Skeletal muscle tissue (tissue), 4 donors: Measurements from ENCODE around the gene COBLL1. TPM values are rescaled to one million over a fixed set of nuclear protein-coding genes. Genes with fewer than 3 reads are reported as not detected.

Source experiments
- H3K27ac ChIP-seq: one replicate; pipeline ENCODE4 v1.7.0; 2013; ENCODE audit warnings: mild to moderate bottlenecking, low read depth, low read length, inconsistent platforms
- H3K27me3 ChIP-seq, 3 donors: one replicate each; pipeline ENCODE4 v1.7.0; 2013; ENCODE audit warnings: low read length in 3 of 3; ENCODE audit not compliant: control insufficient read depth in 3 of 3, insufficient read depth in 3 of 3
- H3K36me3 ChIP-seq, 3 donors: one replicate each; pipeline ENCODE4 v1.7.0; 2013; ENCODE audit warnings: low read length in 3 of 3; ENCODE audit not compliant: control insufficient read depth in 3 of 3, insufficient read depth in 3 of 3
- H3K4me1 ChIP-seq, 3 donors: one replicate each; pipeline ENCODE4 v1.7.0; 2013; ENCODE audit warnings: low read length in 3 of 3, mild to moderate bottlenecking in 3 of 3; ENCODE audit not compliant: control insufficient read depth in 3 of 3, insufficient read depth in 3 of 3
- H3K4me3 ChIP-seq, 3 donors: one replicate each; pipeline ENCODE4 v1.7.0; 2013; ENCODE audit warnings: low read length in 3 of 3
- H3K9ac ChIP-seq, 3 donors: one replicate each; pipeline ENCODE4 v1.7.0; 2013; ENCODE audit warnings: low read length in 3 of 3, mild to moderate bottlenecking in 3 of 3, moderate library complexity in 2 of 3, low read depth in 1 of 3
- H3K9me3 ChIP-seq, 3 donors: one replicate each; pipeline ENCODE4 v1.7.0; 2013; ENCODE audit warnings: low read length in 3 of 3; ENCODE audit not compliant: control insufficient read depth in 3 of 3
- total RNA-seq: library from RNA; depleted of rRNA; stranded (reverse); fragments of >200 nt; gene quantifications from one replicate; pipeline ENCODE4 v1.2.3, GENCODE V29; 2014
- donor health status: Osteomylitis.

The COBLL1 gene
- total RNA-seq, 1 donor from 2014 or later: 11.0 TPM

DNA sequence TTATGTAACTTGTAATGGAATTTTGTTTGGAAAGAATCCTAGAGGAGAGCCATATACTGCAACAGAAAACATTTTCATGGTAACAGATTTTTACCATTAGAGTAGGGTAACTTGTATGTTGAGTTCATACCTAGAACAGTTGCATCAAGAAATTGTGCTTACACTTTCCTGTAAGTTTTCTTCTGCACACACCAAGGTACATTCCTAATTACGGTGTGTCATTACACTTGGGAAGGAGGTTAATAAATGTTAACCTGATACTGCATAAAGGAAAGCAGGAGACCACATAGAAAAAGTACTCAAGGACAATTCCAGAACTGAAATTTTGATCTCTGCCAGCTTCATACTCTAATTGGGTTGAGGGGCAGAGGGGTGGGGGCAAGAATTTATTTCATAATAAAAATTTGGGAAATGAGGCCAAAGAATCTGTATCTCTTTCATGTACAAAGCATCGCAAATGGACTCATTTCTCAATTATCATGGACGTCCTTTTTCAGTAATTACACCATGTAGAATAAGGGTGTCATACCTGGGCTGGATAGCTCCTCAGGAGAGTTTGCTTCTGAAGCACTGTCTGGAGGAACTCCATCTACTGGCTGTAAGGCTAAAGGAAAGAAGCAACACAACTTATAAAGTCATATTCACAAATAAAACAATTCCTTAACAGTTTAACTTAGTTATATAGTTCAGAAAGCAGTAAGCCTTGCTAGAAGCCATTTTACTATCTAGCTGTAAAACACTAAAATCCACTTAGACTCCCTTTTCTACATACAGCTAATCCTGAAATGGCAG is 137.5 kb downstream of the COBLL1 start:
- Histone ChIP-seq H3K9ac (no peak overlapping the region), H3K4me1 (no peaks in the 10 kb centered on the region), H3K4me3 (no peak overlapping the region), H3K36me3 (peaks cover 0 to 1% (median 0%) of the 10 kb centered on the region in 3 donors), H3K27me3 (no peaks in the 10 kb centered on the region), H3K9me3 (no peaks in the 10 kb centered on the region), H3K27ac (no peak overlapping the region)

DNA sequence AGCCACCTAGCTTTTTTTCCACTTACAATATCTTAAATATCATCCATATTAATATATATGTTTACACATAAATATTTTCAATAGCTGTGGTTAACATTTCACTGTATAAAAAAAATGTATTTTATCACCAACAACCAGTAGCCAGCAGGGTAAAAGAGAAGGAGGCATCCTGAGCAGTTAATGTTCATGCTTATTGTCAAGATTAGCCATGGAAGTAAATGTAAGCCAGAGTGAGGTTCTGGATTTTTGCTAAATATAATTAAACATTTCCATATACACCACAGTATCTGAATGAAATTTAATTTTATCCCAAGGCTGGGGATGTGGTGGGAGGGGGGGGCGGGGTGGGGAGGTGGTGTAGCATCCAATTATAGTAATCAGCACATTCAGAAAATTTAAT is 140.1 kb downstream of the COBLL1 start:
- Histone ChIP-seq H3K9ac (no peak overlapping the region), H3K27ac (no peak overlapping the region), H3K36me3 (peaks cover 0 to 3% (median 0%) of the 10 kb centered on the region in 3 donors), H3K4me1 (no peaks in the 10 kb centered on the region), H3K4me3 (no peak overlapping the region), H3K9me3 (no peaks in the 10 kb centered on the region), H3K27me3 (no peaks in the 10 kb centered on the region)

DNA sequence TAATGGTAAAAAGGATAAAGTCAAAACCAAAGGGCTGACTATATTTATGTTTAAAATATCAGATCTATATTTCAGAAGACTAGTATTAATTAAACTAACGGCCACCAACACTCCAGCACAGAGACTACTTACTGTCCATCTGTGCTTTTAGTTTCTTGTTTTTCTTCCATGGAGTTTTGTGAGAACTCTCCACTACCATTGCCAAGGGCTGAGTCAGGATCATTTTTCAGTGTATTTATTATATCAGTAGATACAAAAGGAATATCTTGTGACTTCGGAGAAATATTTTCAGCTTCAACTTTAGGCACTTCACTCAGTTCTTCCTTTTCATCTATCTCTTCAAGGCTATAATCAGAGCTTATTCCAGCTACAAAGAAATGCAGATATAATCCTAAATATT is 141.2 kb downstream of the COBLL1 start:
- Histone ChIP-seq H3K4me3 (no peak overlapping the region), H3K27ac (no peak overlapping the region), H3K27me3 (no peaks in the 10 kb centered on the region), H3K36me3 (peaks cover 0 to 3% (median 0%) of the 10 kb centered on the region in 3 donors), H3K4me1 (no peaks in the 10 kb centered on the region), H3K9me3 (no peaks in the 10 kb centered on the region), H3K9ac (no peak overlapping the region)

DNA sequence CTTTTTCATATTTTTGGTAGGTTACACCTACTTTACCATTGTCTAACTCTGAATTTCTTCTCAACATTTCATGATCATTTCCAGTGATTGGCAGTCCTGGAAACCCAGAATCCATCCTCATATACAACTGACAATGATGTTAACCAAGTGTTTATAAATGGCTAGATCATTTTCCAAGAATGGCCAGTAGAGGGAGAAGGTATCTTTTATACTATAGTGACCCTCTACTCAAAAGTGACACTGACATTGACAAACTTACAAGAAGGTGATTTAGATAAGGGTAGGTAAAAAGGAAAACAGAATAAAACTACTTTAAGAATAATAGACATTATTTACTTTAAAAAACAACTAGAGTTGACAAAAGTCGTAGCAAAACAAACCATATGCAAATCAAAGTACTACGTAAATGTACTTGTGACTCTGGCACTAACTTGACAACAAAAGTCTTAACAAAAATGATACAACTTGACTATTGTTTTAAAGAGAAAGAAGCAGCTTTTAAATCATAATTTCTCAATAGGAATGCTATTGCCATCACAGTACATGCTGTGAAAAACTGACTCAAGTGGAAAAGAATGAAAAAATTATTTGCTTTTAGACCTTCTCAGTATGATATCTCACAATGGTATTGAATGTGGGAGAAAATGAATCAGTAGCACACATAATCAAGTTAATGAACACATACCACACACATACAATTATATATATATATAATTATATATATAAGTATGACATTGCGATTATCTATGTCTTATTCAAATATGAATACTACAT is 143.7 kb downstream of the COBLL1 start:
- no peaks in the 10 kb centered on the region for H3K27me3 ChIP-seq
- H3K36me3 ChIP-seq: peaks cover 0 to 3% (median 3%) of the 10 kb centered on the region in 3 donors
- no peak overlapping the region for H3K4me3 ChIP-seq
- H3K9ac ChIP-seq: no peak overlapping the region
- no peaks in the 10 kb centered on the region for H3K4me1 ChIP-seq
- H3K27ac ChIP-seq: no peak overlapping the region
- no peaks in the 10 kb centered on the region for H3K9me3 ChIP-seq

DNA sequence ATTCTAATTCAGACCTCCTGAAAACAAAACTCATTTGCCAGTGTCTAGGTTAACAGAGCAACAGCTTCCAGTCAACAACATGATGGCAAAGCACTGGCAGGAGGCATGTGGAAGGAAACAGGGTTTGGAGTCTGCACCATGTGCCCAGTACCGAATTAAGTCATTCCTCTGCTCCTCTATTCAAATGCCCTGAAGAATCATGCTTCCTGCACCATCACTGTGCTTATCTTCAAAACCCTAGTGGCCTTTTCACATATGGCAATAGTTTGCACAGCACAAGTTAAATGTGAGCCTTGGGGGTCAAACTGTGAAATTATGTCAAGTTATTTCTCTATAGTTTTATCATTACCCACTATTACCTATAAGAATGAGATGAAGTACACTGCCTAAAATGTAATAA is 145.0 kb downstream of the COBLL1 start:
- Histone ChIP-seq H3K27me3 (no peaks in the 10 kb centered on the region), H3K4me1 (no peaks in the 10 kb centered on the region), H3K9me3 (no peaks in the 10 kb centered on the region), H3K36me3 (peaks cover 0 to 4% (median 3%) of the 10 kb centered on the region in 3 donors), H3K9ac (no peak overlapping the region), H3K4me3 (no peak overlapping the region), H3K27ac (no peak overlapping the region)

DNA sequence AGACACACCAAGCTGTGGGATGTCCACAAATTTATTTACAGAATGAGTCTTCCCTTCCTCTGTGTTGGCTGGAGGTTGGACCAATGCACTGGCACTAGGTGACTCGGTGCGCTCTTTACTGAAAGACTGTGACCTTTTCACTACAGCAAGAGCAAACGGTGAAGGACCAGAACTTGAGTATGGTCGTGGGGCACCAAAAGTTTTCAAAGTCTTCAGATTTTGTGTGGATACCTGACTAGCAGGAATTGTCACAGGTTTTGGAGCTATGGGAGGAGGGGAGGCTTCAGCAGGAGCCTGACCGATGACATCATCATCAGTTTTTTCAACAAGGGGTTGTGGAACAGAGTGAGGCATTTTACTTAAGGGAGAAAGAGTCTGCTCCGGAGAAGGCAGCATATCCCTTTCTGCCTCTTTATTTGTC is 147.3 kb downstream of the COBLL1 start:
- Histone ChIP-seq H3K4me3 (no peak overlapping the region), H3K36me3 (peaks cover 0 to 12% (median 6%) of the 10 kb centered on the region in 3 donors), H3K9me3 (no peaks in the 10 kb centered on the region), H3K27me3 (no peaks in the 10 kb centered on the region), H3K9ac (no peak overlapping the region), H3K4me1 (no peaks in the 10 kb centered on the region), H3K27ac (no peak overlapping the region)

DNA sequence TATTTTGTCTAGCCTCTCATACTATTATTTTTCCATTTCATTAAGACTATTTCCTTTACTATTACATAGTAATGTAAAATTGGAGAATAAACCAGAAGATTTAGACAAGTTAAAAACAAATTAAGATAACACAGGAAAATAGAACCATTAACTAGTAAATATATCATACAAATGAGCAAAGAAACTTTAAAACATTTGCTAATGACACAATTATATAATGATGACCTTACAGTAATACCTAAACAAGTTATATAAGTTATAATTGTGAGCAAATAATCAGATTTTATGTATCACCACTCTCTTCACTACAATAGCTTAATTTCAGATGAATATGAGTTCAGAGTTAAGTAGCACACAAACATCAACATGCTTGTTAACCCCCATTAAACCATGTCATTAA is 147.8 kb downstream of the COBLL1 start:
- Histone ChIP-seq H3K27ac (no peak overlapping the region), H3K4me1 (no peaks in the 10 kb centered on the region), H3K4me3 (no peak overlapping the region), H3K36me3 (peaks cover 0 to 12% (median 2%) of the 10 kb centered on the region in 3 donors), H3K9ac (no peak overlapping the region), H3K9me3 (no peaks in the 10 kb centered on the region), H3K27me3 (no peaks in the 10 kb centered on the region)

DNA sequence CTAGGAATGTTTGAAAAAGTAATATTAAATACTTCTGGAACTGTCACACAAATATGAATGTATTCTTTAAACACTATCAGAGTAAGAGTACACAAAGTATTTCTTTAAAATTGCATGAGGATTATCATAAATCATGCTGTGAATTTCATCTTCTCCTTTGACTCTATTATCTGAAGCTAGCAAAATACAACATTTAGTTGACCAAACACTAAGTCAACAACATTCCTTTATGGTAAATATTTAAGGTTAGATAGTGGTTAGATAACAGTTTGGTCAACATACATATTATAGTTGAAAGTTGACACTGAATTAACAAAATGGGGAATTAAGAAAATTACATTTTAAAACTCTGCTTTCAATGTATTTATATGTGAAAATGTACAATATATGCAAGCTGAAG is 148.2 kb downstream of the COBLL1 start:
- H3K4me1 ChIP-seq: no peaks in the 10 kb centered on the region
- H3K27me3 ChIP-seq: no peaks in the 10 kb centered on the region
- H3K36me3 ChIP-seq: peaks cover 0 to 12% (median 2%) of the 10 kb centered on the region in 3 donors
- H3K4me3 ChIP-seq: no peak overlapping the region
- H3K9ac ChIP-seq: no peak overlapping the region
- no peak overlapping the region for H3K27ac ChIP-seq
- no peaks in the 10 kb centered on the region for H3K9me3 ChIP-seq

DNA sequence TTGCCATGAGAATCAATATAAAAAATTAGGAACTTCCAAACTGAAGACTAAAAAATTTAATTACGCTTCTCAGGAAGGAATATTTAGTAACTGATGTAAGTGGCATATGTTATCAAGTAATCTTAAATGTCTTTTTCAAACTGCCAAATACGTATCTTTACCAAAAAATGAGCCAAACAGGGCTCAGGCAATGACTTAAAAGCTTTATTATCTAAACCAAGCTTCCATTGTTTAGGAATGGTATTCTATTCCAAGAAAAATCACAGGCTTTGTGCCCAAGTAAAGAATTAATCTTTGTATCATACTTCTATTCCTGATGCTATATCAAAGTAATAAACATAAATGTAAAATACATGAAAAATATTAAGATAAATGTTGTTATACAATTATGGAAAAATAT is 148.7 kb downstream of the COBLL1 start:
- Histone ChIP-seq H3K9me3 (no peaks in the 10 kb centered on the region), H3K4me1 (no peaks in the 10 kb centered on the region), H3K4me3 (no peak overlapping the region), H3K36me3 (peaks cover 0 to 12% (median 2%) of the 10 kb centered on the region in 3 donors), H3K9ac (no peak overlapping the region), H3K27ac (no peak overlapping the region), H3K27me3 (no peaks in the 10 kb centered on the region)

DNA sequence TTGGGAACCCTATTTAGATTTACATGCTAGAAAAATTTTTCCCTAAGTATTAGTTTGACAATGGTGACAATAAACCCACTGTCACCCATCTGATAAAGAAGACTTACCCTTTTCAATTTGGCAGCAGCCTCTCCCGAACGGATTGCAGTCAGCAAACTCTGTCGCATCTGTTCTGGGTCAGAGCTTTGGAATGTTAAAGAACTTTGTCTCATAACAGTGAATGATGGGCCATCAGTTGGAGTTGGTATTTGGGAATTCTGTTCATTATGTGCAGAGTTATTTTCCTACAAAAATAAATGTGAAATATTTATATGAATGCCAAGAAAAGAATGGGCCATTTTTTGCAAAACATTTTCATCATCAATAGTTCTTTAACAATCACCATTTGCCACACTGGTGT is 149.5 kb downstream of the COBLL1 start:
- Histone ChIP-seq H3K4me1 (no peaks in the 10 kb centered on the region), H3K27ac (no peak overlapping the region), H3K4me3 (no peak overlapping the region), H3K9ac (peak overlapping the region in 1 of 3 donors; percentile 25), H3K27me3 (no peaks in the 10 kb centered on the region), H3K36me3 (peaks cover 0 to 12% (median 2%) of the 10 kb centered on the region in 3 donors), H3K9me3 (no peaks in the 10 kb centered on the region)
